ENCODE data around the gene PRSS27.

GRCh38 chr16:2706611-2707311, 13.3 kb downstream of the PRSS27 start:
- no peak for TF ChIP-seq GATA2 (IDR thresholded peaks at IDR 0.05; ENCODE audit: low read depth, low read length)
- no peak for TF ChIP-seq GATA3 (IDR thresholded peaks at IDR 0.05; ENCODE audit: low read depth, low read length)
